Tibial nerve (tissue), 4 donors: ENCODE measurements around the gene TANK.

Source experiments
- CTCF ChIP-seq, 5 experiments: fragments of 200-600 bp in 3 of 5; fragments of 450-650 bp in 2 of 5; sonication (generic) in 3 of 5; IDR thresholded peaks; one replicate each; pipeline ENCODE4 v1.5.1; 2016 to 2019; ENCODE audit warnings: antibody characterized with exemption in 5 of 5, mild to moderate bottlenecking in 3 of 5, moderate library complexity in 2 of 5
- EP300 ChIP-seq, 2 donors: sonication (generic); formaldehyde crosslinking; IDR thresholded peaks; one replicate each; pipeline ENCODE4 v1.6.1; 2017; ENCODE audit warnings: antibody characterized with exemption in 2 of 2, mild to moderate bottlenecking in 1 of 2
- POLR2A ChIP-seq, 2 donors: fragments of 450-650 bp; IDR thresholded peaks; one replicate each; pipeline ENCODE4 v1.6.1; 2017; ENCODE audit warnings: antibody characterized with exemption in 2 of 2, mild to moderate bottlenecking in 2 of 2, moderate library complexity in 2 of 2

GRCh38 chr2:161117506-161117905 is 42.7 kb upstream of the TANK start:
- TF ChIP-seq CTCF (IDR thresholded peaks at IDR 0.05): no peak
- no peak for TF ChIP-seq POLR2A (IDR thresholded peaks at IDR 0.05)
- no peak for TF ChIP-seq EP300 (IDR thresholded peaks at IDR 0.05)
